Activated T-cell treated with anti-CD3 and anti-CD28 coated beads for 4 hours (primary cell): ENCODE measurements around the gene LANCL3.

ENCODE experiments used
- DNase-seq: peaks from one replicate; pipeline ENCODE4 v3.0.0-alpha.2; 2020

The LANCL3 gene

GRCh38 chrX:37685381-37686359, 114.2 kb downstream of the LANCL3 start, which contains the start of gene XK:
TSS of gene XK (plus strand) at chrX:37685791. CDS start at chrX:37685962, 171 bp downstream.
- DNase-seq: no peak

DNA sequence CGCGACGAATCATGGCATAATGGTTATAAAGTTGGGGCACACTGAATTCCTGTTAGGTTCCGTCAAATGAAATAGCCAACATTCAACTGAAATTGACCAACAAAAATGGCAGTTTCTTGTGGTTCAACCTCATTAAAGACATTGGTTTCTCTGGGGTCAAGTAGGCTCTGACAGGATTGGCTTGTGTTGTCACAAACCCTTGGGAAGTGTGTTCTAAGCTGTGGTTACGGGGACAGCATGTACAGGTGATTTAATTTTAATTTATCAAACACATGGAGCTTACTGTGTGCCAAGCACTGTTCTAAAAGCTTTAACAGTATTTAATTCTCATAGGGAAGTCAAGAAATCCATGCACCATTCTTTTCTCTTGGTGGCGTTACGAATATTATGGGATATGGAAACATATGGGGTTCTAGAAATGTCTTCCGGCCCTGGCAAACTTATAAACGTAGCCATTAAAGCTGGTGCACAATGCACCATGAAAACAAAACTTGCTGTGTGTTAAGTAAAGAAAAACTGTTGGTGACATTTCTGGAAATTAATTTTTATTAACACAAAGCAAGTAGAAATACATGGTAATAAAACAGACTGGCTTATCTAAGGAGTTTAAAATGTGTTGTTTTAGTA, 115.0 kb downstream of the LANCL3 start:
- no peak for DNase-seq

GRCh38 chrX:37686996-37687395, 115.5 kb downstream of the LANCL3 start:
- DNase-seq: no peak

GRCh38 chrX:37690119-37690518, 118.7 kb downstream of the LANCL3 start:
- no peak for DNase-seq

GRCh38 chrX:37692918-37693317, 121.5 kb downstream of the LANCL3 start:
- DNase-seq: no peak

DNA sequence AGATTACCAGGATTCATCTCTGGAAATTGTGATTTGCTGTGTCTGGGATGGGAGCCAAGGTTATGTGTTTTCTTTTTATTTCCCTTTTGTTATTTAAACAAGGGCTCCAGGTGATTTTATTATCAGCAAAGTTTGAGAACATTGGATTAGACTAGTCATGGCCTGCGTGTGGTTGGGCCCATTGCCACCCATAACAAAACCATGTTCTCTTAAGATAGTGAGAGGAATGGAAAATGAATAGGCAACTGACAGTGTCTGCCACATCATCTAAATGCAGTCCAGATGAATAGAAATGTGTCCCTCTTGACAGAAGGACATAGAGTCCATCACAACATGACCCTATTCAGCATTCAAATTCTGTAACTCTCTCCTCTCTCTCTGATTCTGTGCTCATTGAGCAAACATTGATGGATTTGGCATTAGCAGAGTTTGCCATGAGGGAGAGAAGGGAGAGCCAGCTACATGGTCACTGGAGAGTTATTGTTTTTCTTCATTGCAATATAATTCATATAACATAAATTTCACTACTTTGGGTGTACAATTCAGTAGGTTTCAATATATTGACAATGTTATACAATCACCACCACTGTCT, 125.8 kb downstream of the LANCL3 start:
- DNase-seq: no peak

DNA sequence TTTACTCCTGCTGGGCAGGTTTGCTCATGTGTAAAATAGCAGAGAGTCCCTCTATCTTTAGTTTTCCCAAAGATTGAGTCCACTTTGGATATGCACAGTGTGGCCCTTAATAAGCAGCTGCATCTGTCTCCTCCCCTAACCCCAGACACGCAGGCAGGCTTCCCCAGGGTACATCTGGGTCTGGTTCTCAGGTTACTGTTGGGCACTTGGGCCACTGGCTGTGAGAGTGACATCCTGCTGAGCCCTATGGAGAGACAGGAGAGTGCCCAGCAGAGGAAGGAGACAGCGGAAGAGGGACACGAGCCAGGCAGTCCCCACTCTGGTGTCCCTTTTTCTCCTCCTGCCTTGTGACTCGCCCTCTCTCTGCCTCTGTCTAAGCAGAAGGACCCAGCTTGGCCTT, 130.1 kb downstream of the LANCL3 start:
- DNase-seq: no peak

GRCh38 chrX:37711991-37712390, 140.5 kb downstream of the LANCL3 start:
- DNase-seq: no peak

DNA sequence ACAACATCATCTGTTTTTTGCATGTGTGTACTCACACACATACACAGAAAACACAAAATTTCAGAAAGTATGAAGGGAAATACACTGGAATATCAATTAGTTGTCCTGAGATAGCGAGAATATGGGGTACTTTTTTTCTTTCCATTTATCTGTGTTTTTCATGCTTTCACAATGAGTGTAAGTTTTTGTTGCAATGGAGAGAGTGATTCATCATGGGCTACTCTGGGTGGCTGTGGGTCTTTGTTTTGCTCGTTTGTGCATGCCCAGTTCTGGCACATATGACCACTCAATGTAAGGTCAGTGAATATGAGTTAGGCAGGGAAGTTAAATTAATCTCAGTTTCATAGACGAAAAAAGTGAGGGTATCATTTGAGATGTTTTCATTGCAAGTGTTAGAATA, 141.0 kb downstream of the LANCL3 start:
- no peak for DNase-seq

DNA sequence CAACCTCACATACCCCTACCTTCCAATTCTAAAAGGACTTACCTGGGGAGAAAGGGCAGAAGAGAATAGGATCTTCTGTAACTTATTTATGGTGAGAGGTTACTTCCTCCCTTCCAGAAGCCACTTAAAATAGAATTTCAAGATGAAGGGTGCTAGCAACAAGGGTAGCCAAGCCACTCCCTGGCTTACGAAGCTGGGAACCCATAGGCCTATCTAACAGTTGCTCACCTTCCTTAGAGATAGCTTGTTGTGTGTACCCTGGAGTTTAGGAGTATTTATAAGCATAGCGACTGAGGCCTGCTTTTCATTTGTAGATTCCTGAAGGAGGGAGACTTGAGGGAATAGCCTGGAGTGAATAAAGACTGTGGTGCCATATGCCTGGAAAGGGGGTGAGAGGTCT, 143.0 kb downstream of the LANCL3 start:
- DNase-seq: no peak

GRCh38 chrX:37716602-37717001, 145.1 kb downstream of the LANCL3 start:
- no peak for DNase-seq

- no peak for DNase-seq
These were observed 146.2 kb downstream of the LANCL3 start for GRCh38 chrX:37717708-37718107.

DNA sequence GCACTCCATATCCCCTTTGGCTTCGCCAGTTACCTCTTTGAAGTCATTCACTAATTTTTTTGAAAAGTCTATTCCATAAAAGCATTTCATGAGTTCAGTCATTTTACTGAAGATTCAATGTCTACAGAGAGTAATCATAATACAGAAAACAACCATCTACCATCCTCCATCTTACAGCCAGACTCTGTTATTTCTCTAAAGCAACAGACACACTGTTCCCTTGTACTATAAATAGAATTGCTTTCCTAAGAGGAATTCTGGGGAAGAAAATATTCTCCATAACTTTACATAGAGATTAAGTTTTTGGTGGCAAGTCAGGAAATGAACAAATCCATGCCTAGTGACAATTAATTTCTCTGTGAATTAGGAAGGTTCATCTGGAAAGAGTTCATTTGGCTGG, 151.1 kb downstream of the LANCL3 start:
- no peak for DNase-seq

DNA sequence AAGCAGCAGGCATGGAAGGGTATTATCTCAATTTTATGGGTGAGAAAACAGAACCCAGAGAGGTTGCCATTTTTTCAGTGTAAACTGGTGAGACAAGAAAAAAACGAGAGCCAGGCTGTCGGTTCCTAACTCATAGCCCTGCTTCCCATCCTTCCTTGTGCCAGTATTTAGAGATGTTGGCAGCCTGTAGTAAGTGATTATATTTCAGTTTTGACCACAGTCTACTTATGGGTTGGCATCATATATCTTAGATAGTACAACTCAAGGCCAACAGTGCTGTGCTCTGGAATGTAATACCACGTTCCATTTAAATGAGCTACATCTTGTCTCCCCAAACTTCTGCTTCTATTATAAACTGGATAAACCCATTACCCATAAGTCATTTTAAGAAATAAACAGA, 154.9 kb downstream of the LANCL3 start:
- no peak for DNase-seq
